ENCODE results near the gene TMEM88. TPM values are rescaled to one million over a fixed set of nuclear protein-coding genes. Genes with fewer than 3 reads are reported as not detected.

TMEM88 gene
- total and polyA plus RNA-seq, 2 donors (not counting 3 experiments of a cell fraction or from before 2014, with no cell fraction given): 53.4 to 165 TPM

GRCh38 chr17:7850701-7851437 lies 4.0 kb upstream of the TMEM88 start:
- H3K79me2 ChIP-seq (ENCODE audit: control insufficient read depth, insufficient read depth, low read length): peaks cover 2% of the 10 kb centered on the region

More at GRCh38 chr17:7850701-7851437, 4.0 kb upstream of the TMEM88 start:
- H2AFZ ChIP-seq (ENCODE audit: low read depth, low read length): no peak overlapping the region
- no peaks in the 10 kb centered on the region for H4K20me1 ChIP-seq (replicated peaks; ENCODE audit: control insufficient read depth, extremely low read depth, insufficient read depth, low read length)
- H3K9me1 ChIP-seq (replicated peaks; ENCODE audit: control insufficient read depth, extremely low read depth, insufficient read depth, low read length): no peaks in the 10 kb centered on the region
- no peak overlapping the region for H3K9ac ChIP-seq (replicated peaks; ENCODE audit: extremely low read depth, insufficient read depth, low read length)
- H3K36me3 ChIP-seq (ENCODE audit: control insufficient read depth in 2 of 2, extremely low read depth in 1 of 2, insufficient read depth in 2 of 2, low read length in 2 of 2): peaks cover 6 to 43% of the 10 kb centered on the region in 2 experiments
- dilution Hi-C loops (cut with MboI; ENCODE audit: extremely low pct_ligation_motif_present, low sequenced_read_pairs) (no loop called here), intact Hi-C loops (cut with micrococcal nuclease) (loop anchor here (1.0 to 10.0 kb wide), 5 partner anchors 8 to 826 kb away; partner anchors contain the start of genes BCL6B and KDM6B)
- ChIA-PET CTCF (interaction anchor here (0.6 to 1.8 kb wide), 7 partner anchors 9 to 139 kb away, joined by 3 to 17 read pairs (median 4); partner anchors contain the start of gene KDM6B), POLR2A (no interaction called here)
- H3K9me3 ChIP-seq (replicated peaks; ENCODE audit: control insufficient read depth, insufficient read depth, low read length): no peaks in the 10 kb centered on the region
- H3K4me1 ChIP-seq (ENCODE audit: control insufficient read depth, extremely low read depth, insufficient read depth, low read length): peaks cover 13% of the 10 kb centered on the region
- no peak overlapping the region for H3K4me3 ChIP-seq (replicated peaks in 1 of 3; ENCODE audit: insufficient read depth in 1 of 3, low read depth in 1 of 3, low read length in 3 of 3)
- BruUV-seq (replicated peaks): no TSS peak
- no peaks in the 10 kb centered on the region for H3K27me3 ChIP-seq (ENCODE audit: control insufficient read depth in 2 of 2, insufficient read depth in 2 of 2, low read length in 2 of 2)
- DNase-seq (ENCODE audit: low read depth, low spot score) (no peak), FAIRE-seq (no peak)
- H3K4me2 ChIP-seq (ENCODE audit: insufficient read depth, low read length): no peak overlapping the region
- TF ChIP-seq POLR2A (IDR thresholded peaks at IDR 0.05; ENCODE audit: low read depth, low read length) (no peak), MAX (IDR thresholded peaks at IDR 0.05; ENCODE audit: insufficient read depth, insufficient read length) (no peak), MYC (IDR thresholded peaks at IDR 0.05; ENCODE audit: low read depth, low read length) (no peak), GATA2 (IDR thresholded peaks at IDR 0.05; ENCODE audit: insufficient read depth, insufficient read length, low read depth, low read length) (no peak), EZH2 (IDR thresholded peaks at IDR 0.05; ENCODE audit: borderline replicate concordance, low read depth, low read length, severe bottlenecking) (no peak), JUN (IDR thresholded peaks at IDR 0.05; ENCODE audit: borderline replicate concordance, insufficient read depth, insufficient read length, low read depth) (no peak), POLR2AphosphoS5 (IDR thresholded peaks at IDR 0.05; ENCODE audit: insufficient read depth, low read depth, low read length) (no peak), FOS (IDR thresholded peaks at IDR 0.05; ENCODE audit: borderline replicate concordance, insufficient read depth, low read length) (no peak)
- TF ChIP-seq, protein P1, sequence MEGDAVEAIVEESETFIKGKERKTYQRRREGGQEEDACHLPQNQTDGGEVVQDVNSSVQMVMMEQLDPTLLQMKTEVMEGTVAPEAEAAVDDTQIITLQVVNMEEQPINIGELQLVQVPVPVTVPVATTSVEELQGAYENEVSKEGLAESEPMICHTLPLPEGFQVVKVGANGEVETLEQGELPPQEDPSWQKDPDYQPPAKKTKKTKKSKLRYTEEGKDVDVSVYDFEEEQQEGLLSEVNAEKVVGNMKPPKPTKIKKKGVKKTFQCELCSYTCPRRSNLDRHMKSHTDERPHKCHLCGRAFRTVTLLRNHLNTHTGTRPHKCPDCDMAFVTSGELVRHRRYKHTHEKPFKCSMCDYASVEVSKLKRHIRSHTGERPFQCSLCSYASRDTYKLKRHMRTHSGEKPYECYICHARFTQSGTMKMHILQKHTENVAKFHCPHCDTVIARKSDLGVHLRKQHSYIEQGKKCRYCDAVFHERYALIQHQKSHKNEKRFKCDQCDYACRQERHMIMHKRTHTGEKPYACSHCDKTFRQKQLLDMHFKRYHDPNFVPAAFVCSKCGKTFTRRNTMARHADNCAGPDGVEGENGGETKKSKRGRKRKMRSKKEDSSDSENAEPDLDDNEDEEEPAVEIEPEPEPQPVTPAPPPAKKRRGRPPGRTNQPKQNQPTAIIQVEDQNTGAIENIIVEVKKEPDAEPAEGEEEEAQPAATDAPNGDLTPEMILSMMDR (IDR thresholded peaks at IDR 0.05; ENCODE audit: extremely low read depth in 1 of 2, insufficient read depth in 1 of 2, low read depth in 1 of 2, low read length in 2 of 2): no peak
- no peak overlapping the region for H3K27ac ChIP-seq (ENCODE audit: insufficient read depth, low read depth, low read length)

Data from endothelial cell of umbilical vein (primary cell).